Panc1 (cell line): Measurements from ENCODE around the gene C19orf47.

Experiments used
- POLR2AphosphoS5 ChIP-seq: IDR thresholded peaks from 2 replicates; pipeline ENCODE4 v1.6.1; 2012; ENCODE audit warnings: mild to moderate bottlenecking, low read depth, low read length, moderate library complexity
- SIN3A ChIP-seq: IDR thresholded peaks from 2 replicates; pipeline ENCODE4 v1.6.1; 2012; ENCODE audit warnings: low read depth, mild to moderate bottlenecking, low read length, moderate library complexity, borderline replicate concordance; ENCODE audit not compliant: insufficient read depth
- TF ChIP-seq, protein P1 (sequence below): fragments of 450-650 bp; IDR thresholded peaks from 2 replicates; pipeline ENCODE4 v1.5.1; 2017; ENCODE audit warnings: mild to moderate bottlenecking
- TF ChIP-seq, protein P2 (sequence below), 2 experiments: IDR thresholded peaks; 2 replicates each; pipeline ENCODE4 v1.6.1; 2011 to 2012; ENCODE audit warnings: low read depth in 2 of 2, control low read depth in 1 of 2, low read length in 1 of 2, mild to moderate bottlenecking in 1 of 2, moderate library complexity in 1 of 2; ENCODE audit not compliant: insufficient read depth in 1 of 2

DNA sequence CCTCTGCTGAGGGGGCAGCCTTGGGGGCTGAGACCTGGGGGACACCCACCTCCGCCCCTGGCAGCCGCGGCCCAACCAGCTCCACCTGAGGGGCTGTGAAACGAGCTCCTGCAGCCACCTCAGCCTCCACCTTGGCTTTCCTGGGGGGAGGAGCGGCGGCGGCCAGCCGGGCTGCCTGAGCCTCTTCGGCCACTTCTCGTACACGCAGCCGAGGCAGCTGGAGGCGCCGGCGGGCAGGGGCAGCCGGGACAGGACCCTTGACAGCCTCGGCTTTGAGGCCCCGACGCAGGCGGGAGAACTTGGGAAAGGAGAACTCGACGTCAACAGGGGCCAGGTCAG is 49.3 kb upstream of the C19orf47 start:
- TF ChIP-seq, protein P1, sequence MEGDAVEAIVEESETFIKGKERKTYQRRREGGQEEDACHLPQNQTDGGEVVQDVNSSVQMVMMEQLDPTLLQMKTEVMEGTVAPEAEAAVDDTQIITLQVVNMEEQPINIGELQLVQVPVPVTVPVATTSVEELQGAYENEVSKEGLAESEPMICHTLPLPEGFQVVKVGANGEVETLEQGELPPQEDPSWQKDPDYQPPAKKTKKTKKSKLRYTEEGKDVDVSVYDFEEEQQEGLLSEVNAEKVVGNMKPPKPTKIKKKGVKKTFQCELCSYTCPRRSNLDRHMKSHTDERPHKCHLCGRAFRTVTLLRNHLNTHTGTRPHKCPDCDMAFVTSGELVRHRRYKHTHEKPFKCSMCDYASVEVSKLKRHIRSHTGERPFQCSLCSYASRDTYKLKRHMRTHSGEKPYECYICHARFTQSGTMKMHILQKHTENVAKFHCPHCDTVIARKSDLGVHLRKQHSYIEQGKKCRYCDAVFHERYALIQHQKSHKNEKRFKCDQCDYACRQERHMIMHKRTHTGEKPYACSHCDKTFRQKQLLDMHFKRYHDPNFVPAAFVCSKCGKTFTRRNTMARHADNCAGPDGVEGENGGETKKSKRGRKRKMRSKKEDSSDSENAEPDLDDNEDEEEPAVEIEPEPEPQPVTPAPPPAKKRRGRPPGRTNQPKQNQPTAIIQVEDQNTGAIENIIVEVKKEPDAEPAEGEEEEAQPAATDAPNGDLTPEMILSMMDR, result no peak
- TF ChIP-seq POLR2AphosphoS5 (no peak), SIN3A (no peak)
- TF ChIP-seq, protein P2, sequence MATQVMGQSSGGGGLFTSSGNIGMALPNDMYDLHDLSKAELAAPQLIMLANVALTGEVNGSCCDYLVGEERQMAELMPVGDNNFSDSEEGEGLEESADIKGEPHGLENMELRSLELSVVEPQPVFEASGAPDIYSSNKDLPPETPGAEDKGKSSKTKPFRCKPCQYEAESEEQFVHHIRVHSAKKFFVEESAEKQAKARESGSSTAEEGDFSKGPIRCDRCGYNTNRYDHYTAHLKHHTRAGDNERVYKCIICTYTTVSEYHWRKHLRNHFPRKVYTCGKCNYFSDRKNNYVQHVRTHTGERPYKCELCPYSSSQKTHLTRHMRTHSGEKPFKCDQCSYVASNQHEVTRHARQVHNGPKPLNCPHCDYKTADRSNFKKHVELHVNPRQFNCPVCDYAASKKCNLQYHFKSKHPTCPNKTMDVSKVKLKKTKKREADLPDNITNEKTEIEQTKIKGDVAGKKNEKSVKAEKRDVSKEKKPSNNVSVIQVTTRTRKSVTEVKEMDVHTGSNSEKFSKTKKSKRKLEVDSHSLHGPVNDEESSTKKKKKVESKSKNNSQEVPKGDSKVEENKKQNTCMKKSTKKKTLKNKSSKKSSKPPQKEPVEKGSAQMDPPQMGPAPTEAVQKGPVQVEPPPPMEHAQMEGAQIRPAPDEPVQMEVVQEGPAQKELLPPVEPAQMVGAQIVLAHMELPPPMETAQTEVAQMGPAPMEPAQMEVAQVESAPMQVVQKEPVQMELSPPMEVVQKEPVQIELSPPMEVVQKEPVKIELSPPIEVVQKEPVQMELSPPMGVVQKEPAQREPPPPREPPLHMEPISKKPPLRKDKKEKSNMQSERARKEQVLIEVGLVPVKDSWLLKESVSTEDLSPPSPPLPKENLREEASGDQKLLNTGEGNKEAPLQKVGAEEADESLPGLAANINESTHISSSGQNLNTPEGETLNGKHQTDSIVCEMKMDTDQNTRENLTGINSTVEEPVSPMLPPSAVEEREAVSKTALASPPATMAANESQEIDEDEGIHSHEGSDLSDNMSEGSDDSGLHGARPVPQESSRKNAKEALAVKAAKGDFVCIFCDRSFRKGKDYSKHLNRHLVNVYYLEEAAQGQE (IDR thresholded peaks at IDR 0.05; ENCODE audit: insufficient read depth in 1 of 2, low read depth in 2 of 2, low read length in 1 of 2), result no peak
